HG03378 (cell line): ENCODE data around the gene TRIM44.

ENCODE experiments used
- ATAC-seq: cut with Tn5 transposase; IDR thresholded peaks from one replicate; pipeline ENCODE4 v1.9.1; 2021; ENCODE audit warnings: mild to moderate bottlenecking, moderate library complexity; ENCODE audit not compliant: unreplicated experiment

Gene TRIM44

GRCh38 chr11:35785287-35786167, 123.0 kb downstream of the TRIM44 start:
- peak; percentile 72 for ATAC-seq

GRCh38 chr11:35786188-35786587, 123.6 kb downstream of the TRIM44 start:
- ATAC-seq: no peak

- no peak for ATAC-seq
These were observed 124.5 kb downstream of the TRIM44 start for GRCh38 chr11:35787013-35787504.

- no peak for ATAC-seq
These were observed 125.1 kb downstream of the TRIM44 start for GRCh38 chr11:35787626-35788025.

- ATAC-seq: no peak
These were observed 128.7 kb downstream of the TRIM44 start for GRCh38 chr11:35791088-35791958.

GRCh38 chr11:35792148-35792845, 129.7 kb downstream of the TRIM44 start:
- ATAC-seq: no peak

- ATAC-seq: no peak
These were observed 130.2 kb downstream of the TRIM44 start for GRCh38 chr11:35792846-35793192.

- no peak for ATAC-seq
These were observed 131.8 kb downstream of the TRIM44 start for GRCh38 chr11:35794333-35794732.

- ATAC-seq: no peak
These were observed 132.3 kb downstream of the TRIM44 start for GRCh38 chr11:35794850-35795249.

GRCh38 chr11:35796562-35796961, 134.0 kb downstream of the TRIM44 start:
- no peak for ATAC-seq

- no peak for ATAC-seq
These were observed 135.8 kb downstream of the TRIM44 start for GRCh38 chr11:35798423-35798822.

- no peak for ATAC-seq
These were observed 136.4 kb downstream of the TRIM44 start for GRCh38 chr11:35798983-35799382.

GRCh38 chr11:35799655-35800054, 137.1 kb downstream of the TRIM44 start:
- ATAC-seq: no peak

GRCh38 chr11:35800970-35801953, 138.7 kb downstream of the TRIM44 start:
- ATAC-seq: peak; percentile 84

GRCh38 chr11:35802221-35802620, 139.6 kb downstream of the TRIM44 start:
- ATAC-seq: no peak

- no peak for ATAC-seq
These were observed 140.1 kb downstream of the TRIM44 start for GRCh38 chr11:35802672-35803071.

- ATAC-seq: no peak
These were observed 140.5 kb downstream of the TRIM44 start for GRCh38 chr11:35803115-35803514.

- ATAC-seq: no peak
These were observed 142.0 kb downstream of the TRIM44 start for GRCh38 chr11:35804451-35805040.

- no peak for ATAC-seq
These were observed 147.0 kb downstream of the TRIM44 start for GRCh38 chr11:35809561-35809960.
